HAP-1 (cell line): ENCODE data around the gene NCEH1.
"Not testable (repeated sequence)": the region's sequence is repeated elsewhere in the genome, so short reads cannot be mapped to it uniquely, and the experiment has no call there.

Experiments used
- DNase-seq, 2 experiments: peaks; one replicate each; pipeline ENCODE4 v3.0.0-alpha.2; 2016 to 2020; ENCODE audit warnings: low spot score in 2 of 2
- H3K27me3 ChIP-seq: fragments of 250-450 bp; sonication (Bioruptor Pico); 2 replicates; pipeline ENCODE4 v1.5.1; 2020; ENCODE audit warnings: low read depth, mild to moderate bottlenecking, moderate library complexity
- H3K36me3 ChIP-seq: fragments of 250-450 bp; sonication (Bioruptor Pico); replicated peaks from 2 replicates; pipeline ENCODE4 v1.5.1; 2020; ENCODE audit warnings: mild to moderate bottlenecking
- H3K4me1 ChIP-seq: fragments of 250-450 bp; sonication (Bioruptor Pico); 2 replicates; pipeline ENCODE4 v1.5.1; 2020; ENCODE audit warnings: mild to moderate bottlenecking
- H3K4me3 ChIP-seq: fragments of 250-450 bp; sonication (Bioruptor Pico); 2 replicates; pipeline ENCODE4 v1.5.1; 2020; ENCODE audit warnings: mild to moderate bottlenecking, moderate library complexity
- H3K9me3 ChIP-seq: fragments of 250-450 bp; sonication (Bioruptor Pico); 2 replicates; pipeline ENCODE4 v1.5.1; 2020; ENCODE audit warnings: mild to moderate bottlenecking, moderate library complexity
- in situ Hi-C: fragments of 300-500 bp; cut with MboI; formaldehyde crosslinking; loops from 3 replicates; pipeline ENCODE4 v1.14.3; 2020; ENCODE audit warnings: low sequenced_read_pairs, inconsistent platforms, mixed read lengths

NCEH1 gene

DNA sequence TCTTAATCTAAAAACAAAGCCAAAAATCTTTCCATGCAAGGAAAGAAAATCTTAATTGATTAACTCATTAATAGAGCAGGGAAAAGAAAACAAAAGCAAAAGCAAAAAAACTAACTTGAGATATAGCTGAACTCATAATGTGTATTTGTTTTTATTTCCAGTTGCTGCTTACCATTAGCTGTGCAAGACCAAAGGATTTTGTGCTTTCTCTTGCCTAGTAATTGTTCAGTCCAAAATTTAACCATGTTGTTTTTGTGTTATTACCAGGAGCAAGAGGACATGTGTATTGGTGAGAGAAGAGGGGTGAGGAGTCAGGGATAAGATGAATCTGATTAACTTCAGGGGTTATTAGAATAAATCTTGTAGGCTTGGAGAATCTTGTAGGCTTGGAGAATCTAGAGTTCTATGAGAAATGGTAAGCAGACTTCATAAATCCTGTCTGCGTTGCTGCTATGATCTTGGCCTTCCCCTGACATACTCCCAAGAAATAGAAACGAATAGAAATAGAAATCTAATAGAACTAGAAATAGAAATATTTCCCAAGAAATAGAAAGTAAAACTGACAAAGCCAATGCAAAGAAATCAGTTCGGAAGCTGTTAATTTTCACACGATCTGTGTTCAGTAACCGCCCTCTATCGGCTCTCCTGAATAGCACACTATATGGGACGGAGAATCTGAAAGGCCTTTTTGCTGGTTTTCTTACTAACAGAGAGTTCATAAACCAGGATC, 115.0 kb downstream of the NCEH1 start:
- H3K9me3 ChIP-seq: no peaks in the 10 kb centered on the region
- in situ Hi-C loops: loop anchor here (10.0 kb wide), 1 partner anchor 111 kb away; no protein-coding TSS in a partner anchor
- H3K27me3 ChIP-seq: no peaks in the 10 kb centered on the region
- H3K36me3 ChIP-seq: no peaks in the 10 kb centered on the region; the same call in 1 of the 2 replicates
- H3K4me1 ChIP-seq: peaks cover 5% of the 10 kb centered on the region; the same call in 1 of the 2 replicates
- peak; percentile 32 to 61 for DNase-seq
- H3K4me3 ChIP-seq: no peak overlapping the region

DNA sequence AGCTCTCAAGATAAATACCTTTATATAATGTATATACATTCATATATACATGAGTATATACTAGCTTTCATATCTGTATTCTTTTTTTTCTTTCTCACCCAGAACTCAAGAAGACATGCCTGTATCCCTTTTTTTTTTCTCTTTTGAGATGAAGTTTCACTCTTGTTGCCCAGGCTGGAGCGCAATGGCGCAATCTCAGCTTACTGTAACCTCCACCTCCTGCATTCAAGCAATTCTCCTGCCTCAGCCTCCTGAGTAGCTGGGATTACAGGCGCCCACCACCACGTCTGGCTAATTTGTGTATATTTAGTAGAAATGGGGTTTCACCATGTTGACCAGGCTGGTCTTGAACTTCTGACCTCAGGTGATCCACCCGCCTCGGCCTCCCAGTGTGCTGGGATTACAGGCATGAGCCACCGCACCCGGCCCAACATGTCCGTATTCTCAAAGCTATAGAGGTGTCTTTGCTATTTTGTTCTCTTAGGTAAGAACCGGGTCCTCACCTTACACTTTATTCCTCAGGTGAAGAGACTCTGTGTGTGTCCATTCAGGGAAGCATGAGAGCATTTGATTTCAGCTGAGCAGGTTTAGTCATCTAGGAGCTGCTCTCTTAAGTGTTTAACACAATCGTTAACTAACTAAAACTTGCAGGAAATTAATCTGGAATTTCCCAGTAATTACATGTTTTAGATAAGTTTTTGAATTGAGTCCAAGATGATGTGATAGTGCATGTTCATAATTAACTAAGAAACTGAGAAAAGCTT, 115.8 kb downstream of the NCEH1 start:
- in situ Hi-C loops: loop anchor here (10.0 kb wide), 1 partner anchor 110 kb away; no protein-coding TSS in a partner anchor
- H3K27me3 ChIP-seq, H3K4me1 ChIP-seq, H3K4me3 ChIP-seq, H3K9me3 ChIP-seq, H3K36me3 ChIP-seq, DNase-seq: not testable (repeated sequence)

DNA sequence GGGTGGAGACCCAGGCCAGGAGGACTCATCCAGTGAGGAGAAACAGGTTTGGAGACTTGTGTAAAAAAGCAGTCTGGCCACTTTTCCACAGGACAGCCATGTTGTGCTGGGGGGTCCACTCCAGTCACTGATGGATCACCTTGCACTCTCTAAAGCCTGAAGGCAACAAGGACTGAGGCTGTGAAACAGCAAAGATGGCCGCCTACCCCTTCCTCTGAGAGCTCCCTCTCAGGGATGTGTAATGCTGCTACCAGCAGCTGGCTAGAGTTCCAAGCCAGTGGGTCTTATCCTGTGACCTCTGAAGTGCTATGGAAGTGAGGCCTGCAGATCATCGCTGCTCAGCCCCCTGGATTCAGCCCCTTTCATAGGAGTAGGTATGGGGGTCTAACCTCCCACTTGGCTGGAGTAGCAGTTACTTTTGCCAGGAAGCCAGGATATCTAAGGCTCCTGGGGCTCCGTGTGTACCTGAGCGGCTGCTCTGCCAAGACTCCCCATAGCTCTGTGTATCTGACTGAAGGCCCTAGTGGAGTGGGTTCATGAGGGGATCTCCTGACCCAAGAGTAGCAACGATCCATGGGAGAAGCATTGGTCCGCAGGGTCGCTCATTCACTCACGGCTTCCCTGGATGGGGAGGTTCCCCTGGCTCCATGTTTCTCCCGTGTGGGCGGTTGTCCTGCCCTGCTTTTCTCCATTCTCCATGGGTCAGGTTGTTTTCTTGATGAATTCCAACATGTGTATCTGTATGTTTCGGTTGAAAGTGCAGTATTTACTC, 117.8 kb downstream of the NCEH1 start:
- H3K4me3 ChIP-seq: no peak overlapping the region
- no peaks in the 10 kb centered on the region for H3K27me3 ChIP-seq
- H3K9me3 ChIP-seq: no peaks in the 10 kb centered on the region
- no peak for DNase-seq
- in situ Hi-C loops: loop anchor here (10.0 kb wide), 1 partner anchor 108 kb away; no protein-coding TSS in a partner anchor
- H3K4me1 ChIP-seq: peaks cover 5% of the 10 kb centered on the region; the same call in 1 of the 2 replicates
- no peaks in the 10 kb centered on the region; the same call in 1 of the 2 replicates for H3K36me3 ChIP-seq

DNA sequence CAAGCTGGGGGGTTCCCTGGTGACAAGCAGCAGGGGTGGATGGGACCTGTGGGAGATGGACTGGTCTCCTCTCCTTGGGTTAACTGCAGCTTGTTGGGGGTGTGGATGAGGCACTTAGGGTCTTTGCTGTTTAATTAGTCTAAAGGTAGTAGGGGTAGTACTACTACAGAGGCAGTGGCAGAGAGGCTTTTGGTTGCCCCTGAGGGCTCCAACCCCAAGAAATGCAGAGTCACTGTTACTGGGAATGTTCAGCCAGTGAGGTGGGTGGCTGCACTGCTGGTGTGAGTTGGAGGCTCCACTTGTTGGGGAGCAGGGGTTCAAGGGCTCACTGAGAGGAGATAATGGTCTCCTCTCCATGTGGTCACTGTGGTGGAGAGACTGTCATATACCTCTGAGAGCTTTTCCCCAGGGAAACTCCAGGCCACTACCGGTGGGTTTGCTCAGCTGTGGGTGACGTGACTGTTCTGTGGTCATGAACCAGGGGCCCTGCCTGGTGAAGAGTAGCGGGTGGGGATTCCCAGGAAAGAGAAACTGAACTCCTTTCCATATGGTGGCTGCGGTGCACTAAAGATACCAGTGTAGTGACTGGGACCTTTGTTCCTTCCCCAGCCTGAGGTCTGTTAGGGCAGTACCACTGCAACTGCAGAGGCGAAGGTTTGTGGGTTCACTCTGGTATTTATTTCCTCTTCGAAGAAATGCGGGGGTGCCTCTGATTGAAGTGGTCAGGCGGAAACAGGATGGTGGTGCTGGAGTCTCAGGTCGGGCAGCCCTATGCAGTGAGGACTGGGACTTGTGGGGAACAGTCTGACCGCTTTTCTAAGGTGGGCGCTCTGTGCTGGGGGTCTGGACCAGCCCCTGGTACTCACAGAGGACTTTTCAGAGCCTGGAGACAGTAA, 118.7 kb downstream of the NCEH1 start:
- peaks cover 5% of the 10 kb centered on the region; the same call in 1 of the 2 replicates for H3K4me1 ChIP-seq
- no peaks in the 10 kb centered on the region; the same call in 1 of the 2 replicates for H3K36me3 ChIP-seq
- H3K27me3 ChIP-seq: no peaks in the 10 kb centered on the region; the same call in 1 of the 2 replicates
- in situ Hi-C loops: loop anchor here (10.0 kb wide), 1 partner anchor 107 kb away; no protein-coding TSS in a partner anchor
- H3K9me3 ChIP-seq: no peaks in the 10 kb centered on the region
- no peak for DNase-seq
- no peak overlapping the region for H3K4me3 ChIP-seq

DNA sequence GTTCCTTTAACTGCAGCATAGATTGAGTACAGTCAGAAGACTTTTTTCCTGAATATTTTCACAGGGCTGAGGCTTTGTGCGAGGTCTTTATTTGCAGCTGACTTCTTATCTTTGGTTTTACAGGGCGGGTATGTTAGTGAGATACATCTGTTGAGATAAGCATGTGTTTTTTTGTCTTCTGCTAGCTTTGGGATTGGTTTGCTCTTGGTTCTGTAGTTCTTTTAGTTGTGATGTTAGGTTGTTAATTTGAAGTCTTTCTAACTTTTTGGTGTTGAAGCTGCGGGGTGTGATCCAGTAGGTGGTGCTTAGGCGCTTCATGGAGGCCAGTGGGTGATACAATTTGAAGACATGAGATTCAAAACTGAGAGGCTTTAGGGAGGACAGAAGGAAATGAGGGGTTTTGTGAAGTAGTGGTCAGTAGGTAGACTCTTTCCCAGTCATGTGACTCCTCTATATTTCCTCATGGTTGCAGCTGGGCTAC, 119.7 kb downstream of the NCEH1 start:
- Histone ChIP-seq H3K27me3 (peaks cover 2% of the 10 kb centered on the region; the same call in 1 of the 2 replicates), H3K4me1 (peaks cover 5% of the 10 kb centered on the region; the same call in 1 of the 2 replicates), H3K36me3 (no peaks in the 10 kb centered on the region), H3K9me3 (no peaks in the 10 kb centered on the region), H3K4me3 (no peak overlapping the region)
- no peak for DNase-seq
- in situ Hi-C loops: loop anchor here (10.0 kb wide), 1 partner anchor 106 kb away; no protein-coding TSS in a partner anchor

DNA sequence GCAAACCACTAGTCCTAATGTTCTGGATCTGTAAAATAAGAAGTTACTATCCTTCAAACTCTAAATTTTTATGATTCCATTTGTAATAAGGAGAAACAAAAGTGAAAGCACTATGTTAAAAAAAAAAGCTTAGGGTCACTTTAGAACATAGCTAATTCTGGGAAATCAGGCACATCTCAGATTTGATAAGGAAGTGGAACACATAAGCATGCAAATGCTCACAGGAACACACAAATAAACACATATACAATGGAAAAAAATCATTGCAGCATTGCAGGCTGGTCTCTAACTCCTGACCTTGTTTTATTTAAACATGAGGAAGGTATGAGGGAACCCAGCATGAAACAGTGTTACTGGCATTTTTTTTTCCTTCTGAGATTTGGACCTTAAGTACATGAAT, 124.4 kb downstream of the NCEH1 start:
- in situ Hi-C loops: no loop called here
- no peak for DNase-seq
- no peaks in the 10 kb centered on the region for H3K9me3 ChIP-seq
- H3K27me3 ChIP-seq: peaks cover 2% of the 10 kb centered on the region; the same call in 1 of the 2 replicates
- H3K4me1 ChIP-seq: no peaks in the 10 kb centered on the region
- no peak overlapping the region for H3K4me3 ChIP-seq
- no peaks in the 10 kb centered on the region for H3K36me3 ChIP-seq

DNA sequence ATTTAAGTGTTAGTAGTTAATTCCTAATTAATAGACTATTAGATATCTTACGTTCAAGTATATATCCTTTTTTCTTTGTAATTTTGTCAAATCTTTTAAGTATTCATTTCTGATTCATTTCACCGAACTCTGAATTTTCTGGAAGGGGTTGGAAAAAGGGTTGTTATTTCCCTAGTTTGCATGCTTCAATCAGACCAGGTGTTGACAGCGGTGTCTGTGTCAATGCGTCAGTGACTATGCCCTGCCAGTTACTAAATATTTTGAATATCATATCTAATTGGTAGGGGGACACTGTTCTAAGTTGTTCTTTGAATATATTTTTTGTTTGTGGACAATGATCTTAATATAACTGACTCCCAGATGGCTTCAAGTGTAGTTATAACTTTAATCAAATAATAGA, 124.9 kb downstream of the NCEH1 start:
- no peak for DNase-seq
- Histone ChIP-seq H3K9me3 (no peaks in the 10 kb centered on the region), H3K27me3 (peaks cover 2% of the 10 kb centered on the region; the same call in 1 of the 2 replicates), H3K36me3 (no peaks in the 10 kb centered on the region), H3K4me1 (no peaks in the 10 kb centered on the region), H3K4me3 (no peak overlapping the region)
- in situ Hi-C loops: no loop called here

DNA sequence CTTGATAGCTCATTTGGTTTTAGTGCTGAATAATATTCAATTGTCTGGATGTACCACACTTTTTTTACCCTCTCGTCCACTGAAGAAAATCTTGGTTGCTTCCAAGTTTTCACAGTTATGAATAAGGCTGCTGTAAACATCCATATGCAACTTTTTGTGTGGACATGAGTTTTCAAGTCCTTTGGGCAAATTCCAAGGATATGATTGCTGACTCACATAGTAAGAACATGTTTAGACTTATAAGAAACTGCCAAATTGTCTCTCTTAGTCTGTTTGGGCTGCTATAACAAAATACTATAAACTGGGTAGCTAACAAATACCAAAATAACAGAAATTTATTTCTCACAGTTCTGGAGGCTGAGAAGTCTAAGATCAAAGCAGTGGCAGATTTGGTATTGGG, 128.2 kb downstream of the NCEH1 start:
- DNase-seq: no peak
- H3K4me1 ChIP-seq: no peaks in the 10 kb centered on the region
- H3K36me3 ChIP-seq: no peaks in the 10 kb centered on the region
- H3K27me3 ChIP-seq: peaks cover 2% of the 10 kb centered on the region; the same call in 1 of the 2 replicates
- H3K9me3 ChIP-seq: no peaks in the 10 kb centered on the region
- in situ Hi-C loops: no loop called here
- no peak overlapping the region for H3K4me3 ChIP-seq

DNA sequence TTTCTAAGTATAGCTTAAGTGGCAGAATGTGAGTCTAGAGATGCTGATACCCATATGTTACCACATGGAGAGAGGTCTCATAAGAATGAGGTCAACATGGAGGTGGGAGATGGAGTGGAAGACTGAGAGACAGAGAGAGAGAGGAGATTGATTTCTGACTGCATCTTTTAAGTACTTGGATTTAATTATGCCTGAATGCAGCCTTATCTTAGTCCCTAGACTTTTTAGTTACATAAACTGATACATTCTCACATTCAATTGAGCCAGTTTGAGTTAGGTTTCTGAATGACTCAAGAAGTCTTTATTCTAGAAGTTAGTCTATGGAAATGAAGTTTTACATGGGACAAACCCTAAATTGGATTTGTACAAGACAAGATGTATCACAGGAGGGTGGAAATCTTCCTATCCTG, 129.1 kb downstream of the NCEH1 start:
- Histone ChIP-seq H3K4me3 (no peak overlapping the region), H3K36me3 (no peaks in the 10 kb centered on the region), H3K9me3 (no peaks in the 10 kb centered on the region), H3K4me1 (no peaks in the 10 kb centered on the region), H3K27me3 (peaks cover 1% of the 10 kb centered on the region; the same call in 1 of the 2 replicates)
- in situ Hi-C loops: no loop called here
- no peak for DNase-seq

DNA sequence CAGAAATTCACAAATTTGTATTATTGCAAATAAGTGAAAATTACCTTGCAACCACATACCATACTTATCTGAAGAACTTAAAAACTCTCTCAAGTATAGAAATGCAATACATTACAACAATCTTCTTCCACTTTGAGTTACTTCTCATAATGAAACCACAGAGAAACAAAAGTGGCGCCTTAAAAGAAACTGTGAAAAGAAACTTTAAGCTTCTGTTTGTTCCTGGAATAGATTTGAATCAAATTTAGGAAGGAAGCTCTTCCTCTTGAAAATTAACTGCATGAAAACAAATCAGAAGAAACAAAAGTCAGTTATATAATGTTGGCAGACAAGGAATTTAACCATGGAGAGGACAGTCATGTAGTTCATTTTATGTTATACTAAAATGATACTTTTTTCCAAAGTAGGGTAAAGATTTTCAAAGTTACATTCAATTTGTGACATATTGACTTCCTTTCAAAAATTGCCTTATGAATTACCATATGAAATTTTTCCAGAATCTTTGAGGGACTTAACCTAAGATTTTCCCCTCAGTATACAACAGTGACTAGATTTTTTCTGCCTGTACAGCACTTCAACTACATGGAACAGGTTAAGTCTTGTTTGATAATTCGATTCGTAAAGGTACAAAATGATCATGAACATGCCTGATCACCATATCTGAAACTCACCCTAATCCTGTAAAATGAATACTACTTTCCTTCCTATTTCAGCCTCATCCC, 130.0 kb downstream of the NCEH1 start:
- Histone ChIP-seq H3K27me3 (no peaks in the 10 kb centered on the region), H3K36me3 (no peaks in the 10 kb centered on the region), H3K9me3 (no peaks in the 10 kb centered on the region), H3K4me1 (no peaks in the 10 kb centered on the region), H3K4me3 (no peak overlapping the region)
- in situ Hi-C loops: no loop called here
- no peak for DNase-seq
